GM06990 (cell line): ENCODE results near the gene HPCA.

ENCODE experiments used
- DNase-seq: peaks from one replicate; pipeline ENCODE4 v3.0.0-alpha.2; 2011; ENCODE audit not compliant: insufficient read length; ENCODE audit errors: extremely low read depth
- H3K27me3 ChIP-seq: replicated peaks from 2 replicates; pipeline ENCODE4 v1.6.0; 2011; ENCODE audit warnings: low read length; ENCODE audit not compliant: control insufficient read depth, insufficient read depth
- H3K36me3 ChIP-seq: 2 replicates; pipeline ENCODE4 v1.5.1; 2011; ENCODE audit warnings: low read length; ENCODE audit not compliant: control insufficient read depth, insufficient read depth
- H3K4me3 ChIP-seq: replicated peaks from 2 replicates; pipeline ENCODE4 v1.5.1; 2011; ENCODE audit warnings: low read depth, mild to moderate bottlenecking, control low read depth, low read length
- TF ChIP-seq, protein P1 (sequence below): IDR thresholded peaks from 2 replicates; pipeline ENCODE4 v1.5.1; 2011; ENCODE audit warnings: low read length, control low read depth, mild to moderate bottlenecking, inconsistent platforms; ENCODE audit not compliant: insufficient read depth, poor library complexity, severe bottlenecking

The HPCA gene

DNA sequence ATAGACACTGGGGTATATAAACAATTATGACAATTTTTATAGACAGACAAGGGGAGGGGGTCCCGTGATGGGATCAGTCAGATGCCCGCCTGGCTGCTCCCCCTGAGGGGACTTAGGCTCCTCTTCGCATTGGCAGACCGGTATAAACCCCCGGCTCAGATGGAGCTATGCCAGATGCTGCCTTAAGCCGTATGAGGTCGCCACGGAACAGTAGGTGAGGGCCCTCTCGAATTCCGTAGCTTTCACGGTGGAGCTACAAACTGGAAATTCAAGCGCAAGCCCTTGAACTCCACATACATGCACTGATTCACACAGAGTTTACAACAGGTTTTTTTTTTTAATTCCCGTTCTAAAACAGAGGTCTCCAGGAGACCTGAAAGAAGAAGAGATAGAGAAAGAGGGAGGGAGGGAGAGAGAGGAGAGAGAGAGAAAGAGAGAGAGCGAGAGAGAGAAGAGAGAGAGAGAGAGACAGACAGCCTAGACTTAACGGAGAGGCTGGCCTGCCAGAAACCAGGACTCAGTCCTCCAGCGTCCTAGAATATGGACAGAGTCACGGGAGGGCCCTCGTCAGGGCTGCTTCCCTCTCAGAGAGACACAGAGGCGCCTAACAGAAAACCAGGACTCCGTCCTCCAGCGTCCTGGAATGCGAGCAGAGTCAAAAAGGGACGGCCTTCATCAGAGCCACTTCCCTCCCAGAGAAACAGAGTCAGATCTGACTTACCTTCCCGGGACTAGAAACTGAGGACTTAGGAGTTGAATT is 39.3 kb downstream of the HPCA start:
- Histone ChIP-seq H3K36me3 (no peaks in the 10 kb centered on the region), H3K4me3 (no peak overlapping the region), H3K27me3 (peaks cover 2% of the 10 kb centered on the region; the same call in 1 of the 2 replicates)
- TF ChIP-seq, protein P1, sequence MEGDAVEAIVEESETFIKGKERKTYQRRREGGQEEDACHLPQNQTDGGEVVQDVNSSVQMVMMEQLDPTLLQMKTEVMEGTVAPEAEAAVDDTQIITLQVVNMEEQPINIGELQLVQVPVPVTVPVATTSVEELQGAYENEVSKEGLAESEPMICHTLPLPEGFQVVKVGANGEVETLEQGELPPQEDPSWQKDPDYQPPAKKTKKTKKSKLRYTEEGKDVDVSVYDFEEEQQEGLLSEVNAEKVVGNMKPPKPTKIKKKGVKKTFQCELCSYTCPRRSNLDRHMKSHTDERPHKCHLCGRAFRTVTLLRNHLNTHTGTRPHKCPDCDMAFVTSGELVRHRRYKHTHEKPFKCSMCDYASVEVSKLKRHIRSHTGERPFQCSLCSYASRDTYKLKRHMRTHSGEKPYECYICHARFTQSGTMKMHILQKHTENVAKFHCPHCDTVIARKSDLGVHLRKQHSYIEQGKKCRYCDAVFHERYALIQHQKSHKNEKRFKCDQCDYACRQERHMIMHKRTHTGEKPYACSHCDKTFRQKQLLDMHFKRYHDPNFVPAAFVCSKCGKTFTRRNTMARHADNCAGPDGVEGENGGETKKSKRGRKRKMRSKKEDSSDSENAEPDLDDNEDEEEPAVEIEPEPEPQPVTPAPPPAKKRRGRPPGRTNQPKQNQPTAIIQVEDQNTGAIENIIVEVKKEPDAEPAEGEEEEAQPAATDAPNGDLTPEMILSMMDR, result peak; percentile 13
- no peak for DNase-seq

DNA sequence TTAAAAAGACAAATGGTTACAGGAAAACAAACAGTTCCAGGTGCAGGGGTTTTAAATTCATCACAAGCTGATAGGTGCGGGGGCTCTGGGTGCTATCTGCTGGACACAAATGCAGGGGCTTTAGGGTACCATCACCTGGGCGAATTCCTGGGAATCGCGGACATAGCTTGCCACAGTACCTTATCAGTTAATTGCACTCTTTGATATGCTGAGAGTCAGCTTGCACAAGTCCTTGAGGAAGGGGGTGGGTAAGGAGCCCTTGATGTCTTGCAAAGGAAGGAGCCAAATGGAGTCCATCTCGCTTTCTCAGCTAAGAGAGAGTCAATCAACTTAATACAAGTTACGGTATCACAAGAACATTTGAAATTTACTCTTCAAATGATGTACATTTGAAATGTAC is 40.3 kb downstream of the HPCA start:
- no peak for DNase-seq
- Histone ChIP-seq H3K27me3 (peaks cover 2% of the 10 kb centered on the region; the same call in 1 of the 2 replicates), H3K36me3 (no peaks in the 10 kb centered on the region), H3K4me3 (no peak overlapping the region)
- TF ChIP-seq, protein P1, result no peak

DNA sequence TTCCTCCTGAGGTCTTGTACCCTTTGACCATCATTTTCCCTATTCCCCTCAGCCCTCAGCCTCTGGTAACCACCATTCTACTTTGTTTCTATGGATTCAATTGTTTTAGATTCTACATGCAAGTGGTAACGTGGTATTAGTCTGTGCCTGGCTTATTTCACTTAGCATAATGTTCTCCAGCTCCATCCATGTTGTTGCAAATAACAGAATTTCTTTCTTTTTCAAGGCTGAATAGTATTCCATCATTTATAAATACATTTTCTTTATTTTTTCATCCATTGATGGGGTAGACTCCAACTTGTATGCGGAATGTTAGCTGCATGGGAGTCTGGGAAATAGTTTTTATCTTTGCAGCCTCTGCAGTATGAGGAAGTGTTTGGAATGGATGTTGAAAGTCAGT is 41.1 kb downstream of the HPCA start:
- peaks cover 2% of the 10 kb centered on the region; the same call in 1 of the 2 replicates for H3K27me3 ChIP-seq
- DNase-seq, result no peak
- TF ChIP-seq, protein P1, result no peak

DNA sequence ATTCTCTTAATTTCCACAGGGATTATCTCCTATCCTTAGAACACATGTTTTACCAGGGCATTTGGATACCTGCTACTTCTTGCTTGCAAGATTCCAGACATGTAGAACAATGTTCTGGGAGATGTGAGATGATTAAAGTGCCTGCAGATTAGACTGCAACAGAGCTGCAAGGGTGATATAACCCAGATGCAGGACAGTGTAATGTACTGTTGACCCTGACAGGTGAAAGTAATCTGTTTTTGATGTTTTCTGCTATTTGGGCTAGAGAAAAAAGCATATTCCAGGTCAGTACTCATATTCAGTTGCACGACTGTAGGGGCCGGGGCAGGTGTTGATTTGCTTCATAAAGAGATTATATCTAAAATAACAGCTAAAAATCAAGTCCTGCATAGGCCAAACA is 42.0 kb downstream of the HPCA start:
- TF ChIP-seq, protein P1, result no peak
- Histone ChIP-seq H3K36me3 (no peaks in the 10 kb centered on the region), H3K27me3 (peaks cover 2% of the 10 kb centered on the region; the same call in 1 of the 2 replicates), H3K4me3 (no peak overlapping the region)
- DNase-seq, result no peak

More for the DNA sequence above, 41.1 kb downstream of the HPCA start:
- H3K36me3 ChIP-seq, result no peaks in the 10 kb centered on the region
- no peak overlapping the region for H3K4me3 ChIP-seq

DNA sequence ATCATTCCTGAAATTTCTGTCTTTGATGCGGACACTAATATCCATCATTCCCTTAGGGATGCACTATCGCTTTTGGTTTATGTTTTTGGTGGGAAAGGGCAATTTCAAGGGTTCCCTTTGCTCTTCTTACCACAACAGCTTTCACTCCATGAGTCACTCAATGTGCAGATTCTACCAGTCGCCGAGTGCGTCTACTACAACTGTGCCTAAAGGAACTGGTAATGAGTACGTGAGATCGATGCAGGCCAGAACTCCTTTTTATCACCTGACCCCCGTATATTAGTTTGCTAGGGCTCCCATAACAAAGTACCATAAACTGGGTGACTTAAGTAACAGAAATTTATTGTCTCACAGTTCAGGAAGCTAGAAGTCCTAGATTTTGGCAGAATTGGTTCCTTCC is 42.4 kb downstream of the HPCA start:
- no peak overlapping the region for H3K4me3 ChIP-seq
- TF ChIP-seq, protein P1, result no peak
- H3K27me3 ChIP-seq, result peaks cover 2% of the 10 kb centered on the region; the same call in 1 of the 2 replicates
- H3K36me3 ChIP-seq, result no peaks in the 10 kb centered on the region
- DNase-seq, result no peak
